Aorta (tissue), 5 donors: ENCODE measurements around the gene HSPA8. TPM values are rescaled to one million over a fixed set of nuclear protein-coding genes. Genes with fewer than 3 reads are reported as not detected.
"Not testable (repeated sequence)": the region's sequence is repeated elsewhere in the genome, so short reads cannot be mapped to it uniquely, and the experiment has no call there.

Experiments used
- ATAC-seq: fragments of 200-7000 bp; cut with Tn5 transposase; one replicate; pipeline ENCODE4 v1.9.1; 2022; ENCODE audit warnings: moderate library complexity; ENCODE audit not compliant: low FRiP score
- DNase-seq, 2 donors: peaks; one replicate each; pipeline ENCODE4 v3.0.0-alpha.2; 2020
- H3K27ac ChIP-seq, 2 donors: one replicate each; pipeline ENCODE4 v1.5.1; 2013; ENCODE audit warnings: low read length in 2 of 2, mild to moderate bottlenecking in 2 of 2, moderate library complexity in 2 of 2, control low read depth in 1 of 2, inconsistent platforms in 1 of 2, low read depth in 1 of 2
- H3K27me3 ChIP-seq, 2 donors: one replicate each; pipeline ENCODE4 v1.6.1; 2013; ENCODE audit warnings: control low read depth in 1 of 2, low read length in 1 of 2, mild to moderate bottlenecking in 1 of 2, moderate library complexity in 1 of 2; ENCODE audit not compliant: insufficient read depth in 2 of 2, control insufficient read depth in 1 of 2
- H3K36me3 ChIP-seq, 2 donors: one replicate each; pipeline ENCODE4 v1.6.1; 2013; ENCODE audit warnings: control low read depth in 1 of 2, low read length in 1 of 2, mild to moderate bottlenecking in 1 of 2; ENCODE audit not compliant: insufficient read depth in 2 of 2, control insufficient read depth in 1 of 2
- H3K4me1 ChIP-seq, 2 donors: one replicate each; pipeline ENCODE4 v1.6.1; 2013; ENCODE audit warnings: low read length in 2 of 2, control low read depth in 1 of 2, mild to moderate bottlenecking in 1 of 2, moderate library complexity in 1 of 2; ENCODE audit not compliant: insufficient read depth in 2 of 2, control insufficient read depth in 1 of 2
- H3K4me3 ChIP-seq, 2 donors: one replicate each; pipeline ENCODE4 v1.5.1; 2013; ENCODE audit warnings: low read length in 2 of 2, control low read depth in 1 of 2, mild to moderate bottlenecking in 1 of 2
- H3K9me3 ChIP-seq: one replicate; pipeline ENCODE4 v1.6.1; 2013; ENCODE audit warnings: mild to moderate bottlenecking, low read length; ENCODE audit not compliant: control insufficient read depth
- WGBS, 2 donors: extraction: QIAGEN DNeasy Blood & Tissue Kit; methylation state at CpG; one replicate each; pipeline ENCODE4 v1.1.7; 2013; 5-methylcytosine and 5-hydroxymethylcytosine counted together
- intact Hi-C, 2 donors: fragments of 100-400 bp; cut with DNase I; formaldehyde crosslinking; loops; one replicate each; pipeline versions ENCODE4 v1.14.2 to v1.15.0; 2022
- polyA plus RNA-seq, 2 donors: library from polyadenylated mRNA; stranded (reverse); fragments of 200-250 nt; gene quantifications; one replicate each; pipeline ENCODE4 v1.2.3, GENCODE V29; 2013
- total RNA-seq, 2 donors: library from RNA; stranded (reverse); fragmentation: NEBNext Ultra II Directional; extraction: Animal tissue kit (Norgen Biotek cat#: 25700); gene quantifications; one replicate each; pipeline ENCODE4 v1.2.1, GENCODE V29; 2021
- donor health status: healthy with polysubstance abuse.
- donor health status: Bipolar disorder and iron deficiency.
- donor health status: DM: no; HTN: no; CAD: no.
- donor health status: DM: no; HTN: no; CAD: no.
- donor health status: DM: yes; HTN: yes; CAD: no.

The HSPA8 gene
- total and polyA plus RNA-seq, 4 donors = 320 to 888 (median 494) TPM

GRCh38 chr11:123065621-123066020, 3.7 kb upstream of the HSPA8 start:
- Histone ChIP-seq H3K4me3 (no peak overlapping the region), H3K27me3 (no peaks in the 10 kb centered on the region), H3K36me3 (no peaks in the 10 kb centered on the region), H3K9me3 (no peaks in the 10 kb centered on the region), H3K27ac (no peak overlapping the region), H3K4me1 (peaks cover 0 to 2% of the 10 kb centered on the region in 2 donors)
- WGBS, 2 donors = 69 to 74% methylated on average over 2 of the region's 2 CpGs
- no peak for ATAC-seq
- DNase-seq = no peak
- intact Hi-C loops = no loop called here

- no peak for ATAC-seq
- intact Hi-C loops = no loop called here
Measured at GRCh38 chr11:123063826-123064657, 2.1 kb upstream of the HSPA8 start.

GRCh38 chr11:123062892-123063825, 1.2 kb upstream of the HSPA8 start:
- 1% methylated on average over 37 of the region's 37 CpGs for WGBS, 2 donors
- intact Hi-C loops = no loop called here
- H3K4me3 ChIP-seq = peak overlapping the region; percentile 56 to 69
- H3K36me3 ChIP-seq = peaks cover under 1 to 6% of the 10 kb centered on the region in 2 donors
- H3K27me3 ChIP-seq = no peaks in the 10 kb centered on the region
- peak overlapping the region; percentile 97 to 100 for H3K27ac ChIP-seq
- H3K4me1 ChIP-seq = peaks cover 0 to 2% of the 10 kb centered on the region in 2 donors
- H3K9me3 ChIP-seq = no peaks in the 10 kb centered on the region
- peak in 1 of 2 donors; percentile 65 for DNase-seq
- ATAC-seq = peak; percentile 47

More at GRCh38 chr11:123063826-123064657, 2.1 kb upstream of the HSPA8 start:
- peak overlapping the region; percentile 61 to 100 for H3K27ac ChIP-seq
- H3K36me3 ChIP-seq = no peaks in the 10 kb centered on the region
- no peak for DNase-seq
- peaks cover 0 to 2% of the 10 kb centered on the region in 2 donors for H3K4me1 ChIP-seq
- H3K9me3 ChIP-seq = no peaks in the 10 kb centered on the region
- peak overlapping the region; percentile 6 to 69 for H3K4me3 ChIP-seq
- WGBS, 2 donors = 4 to 11% methylated on average over 9 of the region's 9 CpGs
- H3K27me3 ChIP-seq = no peaks in the 10 kb centered on the region

DNA sequence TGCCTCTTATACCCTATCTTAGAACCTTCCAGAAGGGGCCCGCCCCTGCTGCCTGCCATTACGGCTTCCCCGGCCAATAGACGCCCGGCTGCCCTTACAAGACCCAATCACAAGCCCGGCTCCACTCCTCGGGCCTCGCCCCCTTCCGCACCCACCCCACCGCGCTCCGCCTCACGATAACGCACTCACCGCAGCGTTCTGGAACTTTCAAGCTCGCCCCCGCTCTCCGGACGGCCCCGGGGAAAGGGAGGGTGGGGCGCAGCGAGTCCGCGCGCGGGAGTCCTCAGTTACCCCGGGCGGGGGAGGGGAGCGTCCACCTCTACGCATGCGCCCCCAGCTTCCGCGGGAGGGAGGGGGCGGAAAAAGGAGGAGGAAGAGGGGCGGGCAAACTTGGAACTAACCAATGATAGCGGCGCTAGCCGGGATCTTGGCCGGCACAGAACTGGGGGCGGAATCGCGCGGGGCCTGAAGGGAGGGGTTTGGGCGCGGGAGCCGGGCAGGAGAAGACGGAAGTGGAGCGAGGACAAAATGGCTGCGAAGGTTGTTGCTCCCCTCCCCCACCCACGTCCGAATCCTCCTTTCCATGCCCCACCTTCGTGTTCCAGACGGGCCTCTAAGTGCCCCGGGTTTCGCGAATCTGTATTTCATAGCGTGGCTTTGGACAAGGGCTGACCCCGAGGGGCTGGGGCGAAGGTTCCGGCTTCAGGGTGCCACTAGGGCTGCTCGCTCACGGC, 389 bp upstream of the HSPA8 start:
- H3K4me3 ChIP-seq = peak overlapping the region; percentile 73 to 94
- peaks cover 3 to 6% of the 10 kb centered on the region in 2 donors for H3K36me3 ChIP-seq
- peaks cover 0 to 2% of the 10 kb centered on the region in 2 donors for H3K4me1 ChIP-seq
- H3K27ac ChIP-seq = peak overlapping the region; percentile 97 to 100
- peak; percentile 96 for ATAC-seq
- intact Hi-C loops = no loop called here
- WGBS, 2 donors = 0 to 1% methylated on average over 57 to 63 of the region's 63 CpGs
- H3K27me3 ChIP-seq = no peaks in the 10 kb centered on the region
- peak; percentile 99 to 100 for DNase-seq
- no peaks in the 10 kb centered on the region for H3K9me3 ChIP-seq

DNA sequence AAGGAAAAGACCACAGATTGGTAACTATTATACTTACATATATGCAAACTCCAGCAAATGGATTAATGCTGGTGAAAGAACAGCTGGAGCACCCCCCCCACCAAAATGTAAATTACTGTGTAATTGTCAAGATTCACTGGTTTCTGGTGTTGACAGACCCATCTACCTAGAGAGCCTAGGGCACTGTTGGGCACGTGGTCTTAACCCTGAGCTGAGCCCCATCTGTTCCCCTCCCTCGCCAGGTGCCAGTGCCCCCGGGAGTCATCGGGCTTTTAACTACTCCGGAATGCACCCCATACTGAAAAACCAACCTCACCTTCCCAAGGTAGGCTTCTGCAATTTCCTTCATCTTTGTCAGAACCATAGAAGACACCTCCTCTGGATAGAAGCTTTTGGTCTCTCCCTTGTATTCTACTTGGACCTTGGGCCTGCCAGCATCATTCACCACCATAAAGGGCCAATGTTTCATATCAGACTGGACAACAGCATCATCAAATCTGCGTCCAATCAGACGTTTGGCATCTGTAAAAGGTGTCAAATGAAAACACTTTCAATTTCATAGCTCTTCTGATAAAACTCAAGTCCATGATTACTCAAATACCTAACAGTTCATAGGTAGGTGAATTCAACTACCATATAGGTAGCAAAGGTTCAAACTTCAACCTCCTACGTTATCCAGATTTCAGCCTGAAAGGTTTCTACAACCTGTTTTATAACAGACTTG, 1.5 kb downstream of the HSPA8 start:
- H3K27ac ChIP-seq = no peak overlapping the region
- no peaks in the 10 kb centered on the region for H3K27me3 ChIP-seq
- H3K4me1 ChIP-seq = peaks cover 0 to 2% of the 10 kb centered on the region in 2 donors
- intact Hi-C loops = no loop called here
- no peaks in the 10 kb centered on the region for H3K9me3 ChIP-seq
- no peak for DNase-seq
- no peak for ATAC-seq
- 2% methylated on average over 8 of the region's 8 CpGs for WGBS, 2 donors
- peak overlapping the region; percentile 73 to 94 for H3K4me3 ChIP-seq
- peaks cover 6 to 10% of the 10 kb centered on the region in 2 donors for H3K36me3 ChIP-seq

- not testable (repeated sequence) for H3K4me1 ChIP-seq, H3K27me3 ChIP-seq, H3K36me3 ChIP-seq, H3K9me3 ChIP-seq, H3K27ac ChIP-seq, DNase-seq, ATAC-seq
- H3K4me3 ChIP-seq = peak overlapping the region; percentile 73 to 94
- WGBS, 2 donors = 29 to 35% methylated on average over 18 of the region's 18 CpGs
- intact Hi-C loops = loop anchor here in 1 of 2 donors (10.0 kb wide), 1 partner anchor 194 kb away; no protein-coding TSS in a partner anchor
Measured at GRCh38 chr11:123059041-123059920, 2.7 kb downstream of the HSPA8 start.

- intact Hi-C loops = loop anchor here in 1 of 2 donors (10.0 kb wide), 1 partner anchor 193 kb away; no protein-coding TSS in a partner anchor
- no peak overlapping the region for H3K27ac ChIP-seq
- DNase-seq (no peak), ATAC-seq (no peak)
- peaks cover 6 to 11% of the 10 kb centered on the region in 2 donors for H3K36me3 ChIP-seq
- no peaks in the 10 kb centered on the region for H3K27me3 ChIP-seq
- no peaks in the 10 kb centered on the region for H3K9me3 ChIP-seq
- H3K4me3 ChIP-seq = no peak overlapping the region
- no peaks in the 10 kb centered on the region for H3K4me1 ChIP-seq
- 63 to 72% methylated on average over 5 of the region's 5 CpGs for WGBS, 2 donors
Measured at GRCh38 chr11:123057661-123058305, 4.2 kb downstream of the HSPA8 start.
